ENCODE measurements around the gene C1orf74. TPM values are rescaled to one million over a fixed set of nuclear protein-coding genes. Genes with fewer than 3 reads are reported as not detected.
A peak's percentile ranks its signal among the peaks of the same experiment; 100 is the strongest.

C1orf74 gene
- total RNA-seq, 1 donor from 2014 or later: 6.8 TPM

- DNase-seq (ENCODE audit: low read depth) (peak; percentile 6), FAIRE-seq (no peak)
- no peaks in the 10 kb centered on the region for H3K27me3 ChIP-seq (ENCODE audit: control insufficient read depth, insufficient read depth, low read length)
- TF ChIP-seq, protein P1, sequence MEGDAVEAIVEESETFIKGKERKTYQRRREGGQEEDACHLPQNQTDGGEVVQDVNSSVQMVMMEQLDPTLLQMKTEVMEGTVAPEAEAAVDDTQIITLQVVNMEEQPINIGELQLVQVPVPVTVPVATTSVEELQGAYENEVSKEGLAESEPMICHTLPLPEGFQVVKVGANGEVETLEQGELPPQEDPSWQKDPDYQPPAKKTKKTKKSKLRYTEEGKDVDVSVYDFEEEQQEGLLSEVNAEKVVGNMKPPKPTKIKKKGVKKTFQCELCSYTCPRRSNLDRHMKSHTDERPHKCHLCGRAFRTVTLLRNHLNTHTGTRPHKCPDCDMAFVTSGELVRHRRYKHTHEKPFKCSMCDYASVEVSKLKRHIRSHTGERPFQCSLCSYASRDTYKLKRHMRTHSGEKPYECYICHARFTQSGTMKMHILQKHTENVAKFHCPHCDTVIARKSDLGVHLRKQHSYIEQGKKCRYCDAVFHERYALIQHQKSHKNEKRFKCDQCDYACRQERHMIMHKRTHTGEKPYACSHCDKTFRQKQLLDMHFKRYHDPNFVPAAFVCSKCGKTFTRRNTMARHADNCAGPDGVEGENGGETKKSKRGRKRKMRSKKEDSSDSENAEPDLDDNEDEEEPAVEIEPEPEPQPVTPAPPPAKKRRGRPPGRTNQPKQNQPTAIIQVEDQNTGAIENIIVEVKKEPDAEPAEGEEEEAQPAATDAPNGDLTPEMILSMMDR (IDR thresholded peaks at IDR 0.05; ENCODE audit: insufficient read depth, low read length, severe bottlenecking): no peak
- peaks cover 27% of the 10 kb centered on the region for H3K36me3 ChIP-seq (ENCODE audit: control insufficient read depth, insufficient read depth, low read length)
- no peak overlapping the region for H3K4me3 ChIP-seq (ENCODE audit: low read depth, low read length)
These were observed 1.2 kb upstream of the C1orf74 start for GRCh38 chr1:209785592-209785991.

DNA sequence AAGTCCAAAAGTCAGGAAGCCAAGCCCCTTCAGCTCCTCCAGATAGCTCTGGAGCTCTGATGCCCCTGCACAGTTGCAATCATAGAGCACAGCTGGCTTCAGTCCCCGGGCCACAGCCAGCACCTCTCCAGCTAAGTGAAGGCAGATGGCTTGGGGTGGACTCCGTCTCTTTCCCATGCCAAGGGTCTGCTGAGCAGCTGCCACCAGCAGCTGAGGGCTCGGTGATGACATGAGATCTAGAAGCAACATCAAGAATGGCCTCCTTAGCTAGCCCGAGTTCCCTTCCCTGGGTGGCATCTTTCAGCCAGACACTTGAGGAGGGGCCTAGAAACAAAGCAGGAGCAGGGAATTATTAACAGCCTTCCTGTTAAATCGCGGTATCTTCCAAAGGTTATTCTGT is 973 bp downstream of the C1orf74 start:
- TF ChIP-seq, protein P1 (IDR thresholded peaks at IDR 0.05; ENCODE audit: insufficient read depth, low read length, severe bottlenecking): no peak
- Histone ChIP-seq H3K27me3 (ENCODE audit: control insufficient read depth, insufficient read depth, low read length) (no peaks in the 10 kb centered on the region), H3K4me3 (ENCODE audit: low read depth, low read length) (no peak overlapping the region), H3K36me3 (ENCODE audit: control insufficient read depth, insufficient read depth, low read length) (peaks cover 15% of the 10 kb centered on the region)
- DNase-seq (ENCODE audit: low read depth) (peak; percentile 19), FAIRE-seq (no peak)

GRCh38 chr1:209780268-209780667 is 4.1 kb downstream of the C1orf74 start:
- H3K4me3 ChIP-seq (ENCODE audit: low read depth, low read length): no peak overlapping the region
- FAIRE-seq: peak; percentile 62
- TF ChIP-seq, protein P1 (IDR thresholded peaks at IDR 0.05; ENCODE audit: insufficient read depth, low read length, severe bottlenecking): no peak
- DNase-seq (ENCODE audit: low read depth): peak; percentile 20
- no peaks in the 10 kb centered on the region for H3K27me3 ChIP-seq (ENCODE audit: control insufficient read depth, insufficient read depth, low read length)
- H3K36me3 ChIP-seq (ENCODE audit: control insufficient read depth, insufficient read depth, low read length): peaks cover 2% of the 10 kb centered on the region

GRCh38 chr1:209778102-209778501 is 6.3 kb downstream of the C1orf74 start:
- H3K27me3 ChIP-seq (ENCODE audit: control insufficient read depth, insufficient read depth, low read length): no peaks in the 10 kb centered on the region
- DNase-seq (ENCODE audit: low read depth) (peak; percentile 17), FAIRE-seq (peak; percentile 64)
- TF ChIP-seq, protein P1 (IDR thresholded peaks at IDR 0.05; ENCODE audit: insufficient read depth, low read length, severe bottlenecking): no peak
- H3K36me3 ChIP-seq (ENCODE audit: control insufficient read depth, insufficient read depth, low read length): peaks cover 2% of the 10 kb centered on the region
- H3K4me3 ChIP-seq (ENCODE audit: low read depth, low read length): no peak overlapping the region

GRCh38 chr1:209777587-209777986 is 6.8 kb downstream of the C1orf74 start:
- Histone ChIP-seq H3K27me3 (ENCODE audit: control insufficient read depth, insufficient read depth, low read length) (no peaks in the 10 kb centered on the region), H3K36me3 (ENCODE audit: control insufficient read depth, insufficient read depth, low read length) (peaks cover 2% of the 10 kb centered on the region), H3K4me3 (ENCODE audit: low read depth, low read length) (no peak overlapping the region)
- no peak for DNase-seq (ENCODE audit: low read depth)
- FAIRE-seq: no peak
- TF ChIP-seq, protein P1 (IDR thresholded peaks at IDR 0.05; ENCODE audit: insufficient read depth, low read length, severe bottlenecking): no peak

GRCh38 chr1:209775678-209776077 is 8.7 kb downstream of the C1orf74 start:
- FAIRE-seq: no peak
- no peak for DNase-seq (ENCODE audit: low read depth)
- H3K27me3 ChIP-seq (ENCODE audit: control insufficient read depth, insufficient read depth, low read length): no peaks in the 10 kb centered on the region
- TF ChIP-seq, protein P1 (IDR thresholded peaks at IDR 0.05; ENCODE audit: insufficient read depth, low read length, severe bottlenecking): no peak
- no peak overlapping the region for H3K4me3 ChIP-seq (ENCODE audit: low read depth, low read length)
- no peaks in the 10 kb centered on the region for H3K36me3 ChIP-seq (ENCODE audit: control insufficient read depth, insufficient read depth, low read length)

Data from bronchial epithelial cell (primary cell).